Small intestine (tissue), 7 donors: ENCODE data around the gene LDLRAD3. TPM values are rescaled to one million over a fixed set of nuclear protein-coding genes. Genes with fewer than 3 reads are reported as not detected.
A peak's percentile ranks its signal among the peaks of the same experiment; 100 is the strongest.

Experiments
- DNase-seq, 2 donors: peaks; one replicate each; pipeline versions ENCODE4 v3.0.0 to v3.0.0-alpha.2; 2013
- FAIRE-seq: peaks from 2 replicates; lab custom pipeline; 2012; peaks lifted over from hg19 to GRCh38; lab: Jason Lieb, UNC
- H3K27ac ChIP-seq, 3 donors: one replicate each; pipeline ENCODE4 v1.5.1; 2013; ENCODE audit warnings: low read length in 2 of 3, mild to moderate bottlenecking in 2 of 3, control low read depth in 1 of 3, inconsistent platforms in 1 of 3, low read depth in 1 of 3, moderate library complexity in 1 of 3
- H3K27me3 ChIP-seq, 3 donors: one replicate each; pipeline ENCODE4 v1.6.1; 2013; ENCODE audit warnings: low read length in 3 of 3, inconsistent platforms in 1 of 3; ENCODE audit not compliant: control insufficient read depth in 3 of 3, insufficient read depth in 3 of 3
- H3K36me3 ChIP-seq, 3 donors: one replicate each; pipeline ENCODE4 v1.6.1; 2013; ENCODE audit warnings: low read length in 3 of 3, inconsistent platforms in 1 of 3, low read depth in 1 of 3, mild to moderate bottlenecking in 1 of 3, moderate library complexity in 1 of 3; ENCODE audit not compliant: control insufficient read depth in 3 of 3, insufficient read depth in 2 of 3
- H3K4me1 ChIP-seq, 3 donors: one replicate each; pipeline ENCODE4 v1.6.1; 2013; ENCODE audit warnings: low read length in 2 of 3, inconsistent platforms in 1 of 3, low read depth in 1 of 3, mild to moderate bottlenecking in 1 of 3, moderate library complexity in 1 of 3; ENCODE audit not compliant: control insufficient read depth in 3 of 3, insufficient read depth in 2 of 3
- H3K4me3 ChIP-seq, 3 donors: one replicate each; pipeline ENCODE4 v1.5.1; 2013; ENCODE audit warnings: low read length in 3 of 3, control low read depth in 1 of 3, inconsistent platforms in 1 of 3, low read depth in 1 of 3, mild to moderate bottlenecking in 1 of 3, moderate library complexity in 1 of 3
- H3K9me3 ChIP-seq, 2 donors: one replicate each; pipeline ENCODE4 v1.6.1; 2013; ENCODE audit warnings: low read depth in 1 of 2, low read length in 1 of 2; ENCODE audit not compliant: control insufficient read depth in 2 of 2, insufficient read depth in 1 of 2
- WGBS, 3 donors: extraction: QIAGEN DNeasy Blood & Tissue Kit; methylation state at CpG; one replicate each; pipeline ENCODE4 v1.1.7; 2013; 5-methylcytosine and 5-hydroxymethylcytosine counted together
- polyA plus RNA-seq, 4 donors: library from polyadenylated mRNA; stranded (reverse) in 3 of 4; unstranded in 1 of 4; fragments of 200-250 nt in 3 of 4; fragments of 120-200 nt in 1 of 4; gene quantifications; one replicate each; pipeline versions ENCODE4 v1.2.1 to v1.2.3, GENCODE V29; 2013
- donor health status: healthy with polysubstance abuse.
- donor health status: control.
- donor health status: control.
- donor health status: Bipolar disorder and iron deficiency.
- donor health status: healthy.

LDLRAD3 gene
- polyA plus RNA-seq, 4 donors, result 0.22 to 6.9 (median 3.5) TPM

DNA sequence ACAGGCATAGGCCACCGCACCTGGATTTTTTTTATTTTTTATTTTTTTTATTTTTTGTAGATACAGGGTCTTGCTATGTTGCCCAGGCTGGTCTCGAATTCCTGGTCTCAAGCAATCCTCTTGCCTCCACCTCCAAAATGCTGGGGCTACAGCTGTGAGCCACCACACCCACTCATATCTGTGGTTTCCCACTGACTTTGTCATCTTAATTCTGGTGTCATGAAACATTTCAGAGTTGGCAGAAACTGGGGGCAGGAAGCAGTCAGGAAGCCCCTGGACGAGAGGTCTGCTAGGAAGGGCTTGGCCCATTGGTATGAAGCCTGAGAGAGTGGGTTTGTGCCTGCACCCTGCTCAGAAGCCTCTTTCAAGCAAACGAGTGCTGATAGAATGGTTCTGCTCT is 296.3 kb downstream of the LDLRAD3 start:
- H3K27me3 ChIP-seq, result no peaks in the 10 kb centered on the region
- no peak for FAIRE-seq
- H3K4me1 ChIP-seq, result no peaks in the 10 kb centered on the region
- no peak overlapping the region for H3K27ac ChIP-seq
- peaks cover 0 to 3% of the 10 kb centered on the region in 2 donors for H3K9me3 ChIP-seq
- H3K36me3 ChIP-seq, result no peaks in the 10 kb centered on the region
- 76 to 85% (median 81%) methylated on average over 4 of the region's 4 CpGs for WGBS, 3 donors
- H3K4me3 ChIP-seq, result no peak overlapping the region
- DNase-seq, result no peak

- no peak overlapping the region for H3K4me3 ChIP-seq
- H3K9me3 ChIP-seq, result peaks cover 0 to 3% of the 10 kb centered on the region in 2 donors
- H3K4me1 ChIP-seq, result no peaks in the 10 kb centered on the region
- H3K36me3 ChIP-seq, result no peaks in the 10 kb centered on the region
- FAIRE-seq (no peak), DNase-seq (no peak)
- WGBS, 3 donors, result 92 to 98% (median 97%) methylated on average over 4 of the region's 4 CpGs
- H3K27me3 ChIP-seq, result no peaks in the 10 kb centered on the region
- H3K27ac ChIP-seq, result no peak overlapping the region
Measured at GRCh38 chr11:36240801-36241200, 296.9 kb downstream of the LDLRAD3 start.

GRCh38 chr11:36241497-36241896 is 297.6 kb downstream of the LDLRAD3 start:
- WGBS, 3 donors, result 21 to 69% (median 29%) methylated on average over 1 of the region's 1 CpG
- H3K4me1 ChIP-seq, result no peaks in the 10 kb centered on the region
- H3K36me3 ChIP-seq, result no peaks in the 10 kb centered on the region
- peaks cover 0 to 3% of the 10 kb centered on the region in 2 donors for H3K9me3 ChIP-seq
- FAIRE-seq, result no peak
- H3K27me3 ChIP-seq, result no peaks in the 10 kb centered on the region
- DNase-seq, result no peak
- H3K4me3 ChIP-seq, result no peak overlapping the region
- no peak overlapping the region for H3K27ac ChIP-seq

DNA sequence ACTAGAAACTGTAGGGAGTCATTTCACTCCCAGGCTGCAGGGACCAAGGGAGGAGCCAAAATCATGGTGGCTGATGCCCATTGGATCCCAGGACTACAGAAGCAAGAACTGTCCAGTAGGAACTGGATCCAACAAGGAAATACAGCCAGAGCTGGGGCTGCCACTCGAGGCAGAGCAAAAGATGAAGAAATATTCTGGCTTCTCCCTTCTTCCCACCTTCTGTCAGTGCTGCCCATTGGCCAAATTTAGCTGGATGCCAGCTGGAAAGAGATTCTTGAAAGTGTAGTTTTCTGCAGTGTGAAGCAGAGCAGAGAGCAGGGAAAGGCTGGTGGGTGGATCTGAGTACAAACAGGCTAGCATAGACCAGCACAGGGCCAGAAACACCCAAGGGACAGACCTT is 299.8 kb downstream of the LDLRAD3 start:
- H3K27ac ChIP-seq, result no peak overlapping the region
- no peak for FAIRE-seq
- 70% methylated on average over 1 of the region's 1 CpG for WGBS, 3 donors

GRCh38 chr11:36247493-36247892 is 303.6 kb downstream of the LDLRAD3 start:
- H3K4me3 ChIP-seq, result no peak overlapping the region
- FAIRE-seq (no peak), DNase-seq (no peak)
- H3K4me1 ChIP-seq, result no peaks in the 10 kb centered on the region
- no peak overlapping the region for H3K27ac ChIP-seq
- H3K36me3 ChIP-seq, result no peaks in the 10 kb centered on the region
- peaks cover 0 to 10% of the 10 kb centered on the region in 2 donors for H3K9me3 ChIP-seq
- no peaks in the 10 kb centered on the region for H3K27me3 ChIP-seq
- WGBS, 3 donors, result 31 to 61% (median 36%) methylated on average over 3 of the region's 3 CpGs

More for the DNA sequence above, 299.8 kb downstream of the LDLRAD3 start:
- H3K36me3 ChIP-seq, result no peaks in the 10 kb centered on the region
- H3K4me3 ChIP-seq, result no peak overlapping the region
- peaks cover 0 to 3% of the 10 kb centered on the region in 2 donors for H3K9me3 ChIP-seq
- no peaks in the 10 kb centered on the region for H3K4me1 ChIP-seq
- no peaks in the 10 kb centered on the region for H3K27me3 ChIP-seq
- DNase-seq, result no peak

GRCh38 chr11:36248436-36248835 is 304.6 kb downstream of the LDLRAD3 start:
- H3K4me3 ChIP-seq, result no peak overlapping the region
- FAIRE-seq, result no peak
- peaks cover 0 to 10% of the 10 kb centered on the region in 2 donors for H3K9me3 ChIP-seq
- DNase-seq, result no peak
- H3K27ac ChIP-seq, result no peak overlapping the region
- H3K27me3 ChIP-seq, result no peaks in the 10 kb centered on the region
- WGBS, 3 donors, result 71 to 74% (median 72%) methylated on average over 4 of the region's 4 CpGs
- H3K4me1 ChIP-seq, result no peaks in the 10 kb centered on the region
- H3K36me3 ChIP-seq, result no peaks in the 10 kb centered on the region

- no peak overlapping the region for H3K4me3 ChIP-seq
- no peaks in the 10 kb centered on the region for H3K4me1 ChIP-seq
- H3K9me3 ChIP-seq, result peaks cover 0 to 10% of the 10 kb centered on the region in 2 donors
- H3K36me3 ChIP-seq, result no peaks in the 10 kb centered on the region
- H3K27ac ChIP-seq, result no peak overlapping the region
- FAIRE-seq (no peak), DNase-seq (no peak)
- H3K27me3 ChIP-seq, result no peaks in the 10 kb centered on the region
- WGBS, 3 donors, result 65 to 78% (median 68%) methylated on average over 2 of the region's 2 CpGs
Measured at GRCh38 chr11:36249246-36249645, 305.4 kb downstream of the LDLRAD3 start.

DNA sequence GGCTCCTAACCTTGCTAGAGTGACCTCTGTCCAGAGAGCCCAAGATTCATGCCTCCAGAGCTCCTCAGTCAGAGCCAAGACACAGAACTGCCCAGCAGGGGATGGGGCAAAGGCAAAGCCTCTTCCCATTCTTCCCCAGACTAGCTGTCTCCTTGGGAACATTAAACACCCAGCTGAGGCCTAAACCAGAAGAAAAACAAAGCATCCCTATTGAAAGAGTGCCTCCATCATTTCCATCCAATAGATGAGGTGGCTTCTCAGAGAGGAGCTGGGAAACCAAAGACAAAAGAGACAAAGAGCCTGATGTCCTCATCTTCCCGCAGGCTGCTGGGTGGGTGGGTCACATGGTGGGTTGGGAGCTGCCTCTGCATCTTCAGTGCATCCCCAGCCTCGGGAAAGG is 308.0 kb downstream of the LDLRAD3 start:
- H3K4me1 ChIP-seq, result peaks cover 0 to 2% (median 0%) of the 10 kb centered on the region in 3 donors
- H3K9me3 ChIP-seq, result peaks cover 0 to 12% of the 10 kb centered on the region in 2 donors
- DNase-seq (no peak), FAIRE-seq (no peak)
- H3K36me3 ChIP-seq, result no peaks in the 10 kb centered on the region
- no peaks in the 10 kb centered on the region for H3K27me3 ChIP-seq
- H3K4me3 ChIP-seq, result no peak overlapping the region
- WGBS, 3 donors, result 46 to 71% (median 68%) methylated on average over 2 of the region's 2 CpGs
- no peak overlapping the region for H3K27ac ChIP-seq

DNA sequence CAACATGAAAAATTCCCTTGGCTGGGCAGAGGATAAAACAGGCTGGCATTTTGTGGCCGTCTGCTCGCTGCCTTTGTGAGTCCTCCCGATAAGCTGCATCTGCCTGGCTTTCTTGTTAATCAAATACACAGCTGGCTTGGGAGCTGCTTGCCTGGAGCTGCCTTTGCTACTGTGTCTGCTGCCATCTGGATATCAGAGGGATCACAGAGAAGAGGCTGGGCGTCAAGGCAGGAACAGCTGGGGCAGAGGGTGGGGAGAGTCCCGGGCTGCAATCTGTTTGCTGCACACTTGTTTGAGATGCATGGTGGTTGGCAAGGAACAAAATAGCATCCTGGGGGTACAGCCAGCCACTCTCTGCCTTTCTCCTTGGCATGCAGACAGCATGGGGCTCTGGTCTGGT is 309.4 kb downstream of the LDLRAD3 start:
- Histone ChIP-seq H3K4me3 (no peak overlapping the region), H3K27me3 (peaks cover 0 to 7% (median 0%) of the 10 kb centered on the region in 3 donors), H3K36me3 (no peaks in the 10 kb centered on the region), H3K27ac (no peak overlapping the region), H3K4me1 (peaks cover 0 to 5% (median 0%) of the 10 kb centered on the region in 3 donors), H3K9me3 (peaks cover 0 to 12% of the 10 kb centered on the region in 2 donors)
- DNase-seq (peak; percentile 1 to 14), FAIRE-seq (no peak)
- WGBS, 3 donors, result 36 to 59% (median 53%) methylated on average over 5 of the region's 5 CpGs
